ENCODE measurements around the gene TES. TPM values are rescaled to one million over a fixed set of nuclear protein-coding genes. Genes with fewer than 3 reads are reported as not detected.

The TES gene
- total and polyA plus RNA-seq, 11 donors, result 10.3 to 66.9 (median 22.8) TPM

DNA sequence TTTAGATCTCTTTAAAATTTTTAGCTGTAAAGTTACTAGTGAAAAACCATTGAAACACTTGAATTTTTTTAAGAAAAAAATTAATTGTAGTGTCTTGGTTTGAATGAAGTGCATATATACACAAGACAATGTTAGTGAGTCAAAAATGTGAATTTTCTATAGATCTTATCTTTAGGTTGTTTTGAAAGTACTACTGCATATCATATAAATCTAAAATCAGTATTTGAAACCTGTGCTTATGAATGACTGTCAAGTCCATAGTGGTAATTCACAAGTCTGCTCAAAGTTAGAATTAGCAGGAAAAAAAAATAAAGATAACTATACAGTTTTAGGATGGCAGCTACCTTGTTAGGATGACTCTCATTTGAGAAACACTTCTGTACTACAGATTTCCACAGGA lies 25.0 kb downstream of the TES start:
- intact Hi-C loops (cut with DNase I), result loop anchor here in 3 of 10 donors (2.0 to 5.0 kb wide), 2 partner anchors 55 to 63 kb away; no protein-coding TSS in a partner anchor
- Histone ChIP-seq H3K27ac (peak overlapping the region in 1 of 12 donors; percentile 40), H3K4me3 (no peak overlapping the region), H3K27me3 (no peaks in the 10 kb centered on the region), H3K4me1 (peaks cover 8 to 43% (median 21%) of the 10 kb centered on the region in 12 donors), H3K9me3 (no peaks in the 10 kb centered on the region), H3K36me3 (peaks cover 0 to 6% (median 0%) of the 10 kb centered on the region in 9 donors)
- ATAC-seq, result no peak
- no peak for DNase-seq
- TF ChIP-seq, protein P1, sequence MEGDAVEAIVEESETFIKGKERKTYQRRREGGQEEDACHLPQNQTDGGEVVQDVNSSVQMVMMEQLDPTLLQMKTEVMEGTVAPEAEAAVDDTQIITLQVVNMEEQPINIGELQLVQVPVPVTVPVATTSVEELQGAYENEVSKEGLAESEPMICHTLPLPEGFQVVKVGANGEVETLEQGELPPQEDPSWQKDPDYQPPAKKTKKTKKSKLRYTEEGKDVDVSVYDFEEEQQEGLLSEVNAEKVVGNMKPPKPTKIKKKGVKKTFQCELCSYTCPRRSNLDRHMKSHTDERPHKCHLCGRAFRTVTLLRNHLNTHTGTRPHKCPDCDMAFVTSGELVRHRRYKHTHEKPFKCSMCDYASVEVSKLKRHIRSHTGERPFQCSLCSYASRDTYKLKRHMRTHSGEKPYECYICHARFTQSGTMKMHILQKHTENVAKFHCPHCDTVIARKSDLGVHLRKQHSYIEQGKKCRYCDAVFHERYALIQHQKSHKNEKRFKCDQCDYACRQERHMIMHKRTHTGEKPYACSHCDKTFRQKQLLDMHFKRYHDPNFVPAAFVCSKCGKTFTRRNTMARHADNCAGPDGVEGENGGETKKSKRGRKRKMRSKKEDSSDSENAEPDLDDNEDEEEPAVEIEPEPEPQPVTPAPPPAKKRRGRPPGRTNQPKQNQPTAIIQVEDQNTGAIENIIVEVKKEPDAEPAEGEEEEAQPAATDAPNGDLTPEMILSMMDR (IDR thresholded peaks at IDR 0.05), result no peak
- TF ChIP-seq POLR2A (IDR thresholded peaks at IDR 0.05), result no peak

DNA sequence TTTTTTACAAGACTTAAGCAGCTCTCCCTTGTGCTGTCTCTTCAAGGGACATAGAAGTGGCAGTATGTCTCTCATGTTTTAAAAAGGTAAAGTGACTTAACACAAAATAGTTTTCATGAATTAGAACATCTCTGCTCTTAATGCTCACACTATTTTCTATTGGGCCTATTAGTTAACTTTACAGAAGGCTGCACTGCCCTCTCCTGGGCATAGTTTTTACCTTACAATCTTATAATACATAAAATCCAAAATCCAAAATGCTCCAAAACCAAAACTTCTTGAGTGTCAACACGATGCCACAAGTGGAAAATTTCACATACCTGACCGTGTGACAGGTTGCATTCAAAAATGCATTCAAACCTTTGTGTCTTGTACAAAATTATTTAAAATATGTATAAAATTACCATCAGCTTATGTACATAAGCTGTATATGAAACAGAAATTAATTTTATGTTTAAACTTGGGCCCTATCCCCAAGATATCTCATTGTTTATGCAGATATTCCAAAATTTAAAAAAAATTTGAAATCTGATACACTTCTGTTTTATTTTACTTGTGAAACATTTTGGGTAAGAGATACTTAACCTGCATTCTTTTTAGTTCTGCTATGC lies 25.8 kb downstream of the TES start:
- peak in 3 of 4 donors; percentile 55 to 65 (median 56) for ATAC-seq
- H3K4me3 ChIP-seq, result no peak overlapping the region
- 24 to 40% (median 34%) methylated on average over 2 of the region's 2 CpGs for WGBS, 4 donors
- peak in 3 of 5 donors; percentile 41 to 54 (median 52) for DNase-seq
- H3K27me3 ChIP-seq, result no peaks in the 10 kb centered on the region
- H3K4me1 ChIP-seq, result peaks cover 1 to 35% (median 13%) of the 10 kb centered on the region in 12 donors
- intact Hi-C loops (cut with DNase I), result loop anchor here in 9 of 10 donors (1.0 to 5.0 kb wide), 7 partner anchors 55 to 97 kb away; no protein-coding TSS in a partner anchor
- TF ChIP-seq POLR2A (IDR thresholded peaks at IDR 0.05), result no peak
- TF ChIP-seq, protein P1 (IDR thresholded peaks at IDR 0.05), result peak; percentile 41 to 78 (median 58)
- H3K36me3 ChIP-seq, result peaks cover 0 to 9% (median 0%) of the 10 kb centered on the region in 9 donors
- peak overlapping the region in 1 of 12 donors; percentile 82 for H3K27ac ChIP-seq
- no peaks in the 10 kb centered on the region for H3K9me3 ChIP-seq

DNA sequence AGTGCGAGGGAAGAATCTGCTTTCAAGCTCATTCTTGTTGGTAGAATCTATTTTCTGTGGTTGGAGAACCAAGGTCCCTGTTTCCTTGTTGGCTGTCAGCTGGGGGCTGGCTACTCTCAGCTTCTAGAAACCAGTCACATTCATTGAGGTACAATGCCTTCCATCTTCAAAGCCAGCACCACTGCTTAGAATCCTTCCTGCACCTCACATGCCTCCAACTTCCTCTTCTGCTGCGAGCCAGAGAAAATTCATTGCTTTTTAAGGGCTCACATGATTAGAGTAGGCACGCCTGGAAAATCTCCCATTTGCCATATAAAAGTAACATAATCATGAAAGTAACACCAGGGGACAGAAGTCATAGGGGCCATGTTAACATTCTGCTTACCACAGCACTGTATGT lies 28.7 kb downstream of the TES start:
- intact Hi-C loops (cut with DNase I), result loop anchor here in 1 of 10 donors (5.0 kb wide), 1 partner anchor 67 kb away; no protein-coding TSS in a partner anchor
- TF ChIP-seq POLR2A (IDR thresholded peaks at IDR 0.05), result no peak
- TF ChIP-seq, protein P1 (IDR thresholded peaks at IDR 0.05), result no peak
- H3K27me3 ChIP-seq, result no peaks in the 10 kb centered on the region
- H3K4me1 ChIP-seq, result peaks cover 0 to 18% (median 0%) of the 10 kb centered on the region in 12 donors
- peak overlapping the region in 1 of 12 donors; percentile 82 for H3K27ac ChIP-seq
- ATAC-seq (no peak), DNase-seq (no peak)
- no peak overlapping the region for H3K4me3 ChIP-seq
- peaks cover 0 to 11% (median 0%) of the 10 kb centered on the region in 9 donors for H3K36me3 ChIP-seq
- no peaks in the 10 kb centered on the region for H3K9me3 ChIP-seq
- 67 to 78% (median 71%) methylated on average over 3 of the region's 3 CpGs for WGBS, 4 donors

DNA sequence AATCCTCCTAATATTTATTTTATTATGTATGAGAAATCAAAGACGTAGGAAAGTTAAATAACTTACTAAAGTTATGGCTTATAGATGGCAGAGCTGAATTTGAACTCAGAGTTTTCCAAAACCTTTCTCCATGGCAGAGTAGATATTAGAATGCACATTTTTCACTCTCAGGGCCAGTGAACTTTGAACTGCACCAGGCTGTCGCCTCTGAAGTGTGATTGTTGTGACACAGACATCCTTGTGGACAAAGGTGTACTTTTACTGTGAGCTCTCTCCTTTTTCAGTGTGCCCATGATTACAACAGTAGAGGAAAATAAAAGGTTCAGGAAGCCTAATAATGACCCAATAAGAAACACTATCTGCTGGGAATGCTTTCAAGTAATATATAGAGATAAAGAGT lies 29.1 kb downstream of the TES start:
- no peak for DNase-seq

More for the DNA sequence above, 29.1 kb downstream of the TES start:
- Histone ChIP-seq H3K27me3 (no peaks in the 10 kb centered on the region), H3K36me3 (peaks cover 0 to 12% (median 0%) of the 10 kb centered on the region in 9 donors), H3K9me3 (no peaks in the 10 kb centered on the region), H3K4me3 (no peak overlapping the region), H3K27ac (peak overlapping the region in 1 of 12 donors; percentile 82), H3K4me1 (peaks cover 0 to 14% (median 0%) of the 10 kb centered on the region in 12 donors)
- TF ChIP-seq, protein P1 (IDR thresholded peaks at IDR 0.05), result no peak
- no peak for TF ChIP-seq POLR2A (IDR thresholded peaks at IDR 0.05)
- ATAC-seq, result no peak
- WGBS, 4 donors, result 88% methylated on average over 2 of the region's 2 CpGs
- intact Hi-C loops (cut with DNase I), result loop anchor here in 1 of 10 donors (5.0 kb wide), 1 partner anchor 67 kb away; no protein-coding TSS in a partner anchor

Measured in heart left ventricle (tissue), 16 donors.